ENCODE measurements around the gene CDC42. TPM values are rescaled to one million over a fixed set of nuclear protein-coding genes. Genes with fewer than 3 reads are reported as not detected.

The CDC42 gene
- total and polyA plus RNA-seq, 9 of the 15 experiments (the other 6 are each of a cell fraction or from before 2014, with no cell fraction given): 186 to 398 (median 325) TPM

- H3K9me1 ChIP-seq (ENCODE audit: control insufficient read depth, insufficient read depth, low read length): no peaks in the 10 kb centered on the region
- BruUV-seq (replicated peaks): no TSS peak
- DNase-seq (ENCODE audit: extremely low read depth in 1 of 4, low spot score in 3 of 4) (no peak), FAIRE-seq (no peak), ATAC-seq (no peak)
- H2AFZ ChIP-seq (ENCODE audit: low read depth, low read length): no peak overlapping the region
- no peak for TF ChIP-seq NFE2L1 (tag; IDR thresholded peaks at IDR 0.05; ENCODE audit: borderline replicate concordance, low read depth)
- no peak for TF ChIP-seq YBX1 (IDR thresholded peaks at IDR 0.05)
- TF ChIP-seq CSDE1 (IDR thresholded peaks at IDR 0.05): no peak
- no peak for TF ChIP-seq ILF3 (IDR thresholded peaks at IDR 0.05; ENCODE audit: borderline replicate concordance)
- no peak for TF ChIP-seq HDAC1 (IDR thresholded peaks at IDR 0.05)
- no peak for TF ChIP-seq AFF4 (CRISPR knock-in tag; IDR thresholded peaks at IDR 0.05)
- no peak for TF ChIP-seq U2AF2 (optimal IDR thresholded peaks at IDR 0.05; ENCODE audit: low read depth, low read length)
- no peak for TF ChIP-seq ZNF655 (CRISPR knock-in tag; IDR thresholded peaks at IDR 0.05)
- TF ChIP-seq ZNF79 (CRISPR knock-in tag; IDR thresholded peaks at IDR 0.05; ENCODE audit: low read depth): no peak
- TF ChIP-seq ZNF707 (CRISPR knock-in tag; conservative IDR thresholded peaks at IDR 0.05): no peak
- no peak for TF ChIP-seq KDM4B (IDR thresholded peaks at IDR 0.05; ENCODE audit: borderline replicate concordance in 2 of 2, low read depth in 1 of 2)
- H3K9me3 ChIP-seq (replicated peaks; ENCODE audit: control insufficient read depth, insufficient read depth, low read depth, low read length): no peaks in the 10 kb centered on the region; the same call in 1 of the 2 replicates
- peaks cover 85% of the 10 kb centered on the region for H3K36me3 ChIP-seq (ENCODE audit: control insufficient read depth, insufficient read depth, low read length)
- no peak overlapping the region for H3K4me3 ChIP-seq
- ChIA-PET CTCF (ENCODE audit: low intra/inter-chr PET ratio) (no interaction called here), POLR2A (interaction anchor here (1.6 kb wide), 1 partner anchor 30 kb away, joined by 4 read pairs; no protein-coding TSS in a partner anchor)
- H3K79me2 ChIP-seq (ENCODE audit: control insufficient read depth, insufficient read depth, low read length): peaks cover 13% of the 10 kb centered on the region; the same call in 1 of the 3 replicates
- 0 out of 2 replicates have a peak, but pooled peaks cover 3% of the 10 kb centered on the region for H4K20me1 ChIP-seq (replicated peaks; ENCODE audit: control insufficient read depth, insufficient read depth, low read length)
- 94% methylated on average over 8 of the region's 8 CpGs for WGBS (ENCODE audit: insufficient coverage, low coverage, missing lambda C conversion rate)
- H3K27me3 ChIP-seq (ENCODE audit: control insufficient read depth in 2 of 2, insufficient read depth in 2 of 2, low read length in 2 of 2): no peaks in the 10 kb centered on the region
- H3K4me1 ChIP-seq (replicated peaks in 1 of 2; ENCODE audit: control insufficient read depth in 2 of 2, insufficient read depth in 2 of 2, low read length in 2 of 2): no peaks in the 10 kb centered on the region; a peak in 2 of 5 replicates
- H3K27ac ChIP-seq (ENCODE audit: extremely low read depth, low read depth, low read length): no peak overlapping the region
- no peak overlapping the region for H3K9ac ChIP-seq (ENCODE audit: insufficient read depth in 1 of 2, low read depth in 2 of 2, low read length in 2 of 2)
- in situ Hi-C loops (cut with MboI): no loop called here
- H3K4me2 ChIP-seq (ENCODE audit: insufficient read depth, low read length): no peak overlapping the region
- intact Hi-C loops (cut with micrococcal nuclease): no loop called here
Observed at GRCh38 chr1:22101995-22102394, 49.5 kb downstream of the CDC42 start.
